ENCODE results near the gene KANSL1L.

Gene KANSL1L

DNA sequence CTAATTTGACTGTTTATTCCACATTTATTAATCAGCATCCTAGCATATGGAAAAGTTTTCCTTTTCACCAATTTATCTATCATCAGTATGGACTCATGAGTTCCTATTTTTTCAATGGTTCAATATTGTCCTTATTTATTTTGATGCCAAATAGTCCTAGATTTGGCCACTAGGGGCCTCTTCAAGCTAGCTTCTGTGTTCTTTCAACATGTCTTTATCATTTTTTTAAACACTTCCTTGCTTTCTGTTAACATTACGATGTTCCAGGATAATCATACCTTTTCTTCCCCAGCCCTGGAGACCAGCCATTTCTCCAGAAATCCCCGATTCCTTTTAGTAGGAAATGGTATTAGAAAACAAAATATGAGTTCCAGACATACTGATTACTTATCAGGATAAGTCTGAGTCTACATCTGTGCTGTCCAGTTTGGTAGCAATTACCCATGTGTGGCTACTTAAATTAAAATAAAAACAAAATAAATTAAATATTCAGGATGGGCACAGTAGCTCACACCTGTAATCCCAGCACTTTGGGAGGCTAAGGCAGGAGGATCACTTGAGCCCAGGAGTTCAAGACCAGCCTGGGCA lies 98.2 kb downstream of the KANSL1L start:
- Mint-ChIP-seq H3K4me3 (no peak overlapping the region), H3K27ac (no peak overlapping the region), H3K9me3 (no peaks in the 10 kb centered on the region), H3K4me1 (peaks cover 12% of the 10 kb centered on the region), H3K36me3 (ENCODE audit: low read depth) (no peaks in the 10 kb centered on the region), H3K27me3 (ENCODE audit: low read depth, poor library complexity) (no peaks in the 10 kb centered on the region)
- TF ChIP-seq, protein P1, sequence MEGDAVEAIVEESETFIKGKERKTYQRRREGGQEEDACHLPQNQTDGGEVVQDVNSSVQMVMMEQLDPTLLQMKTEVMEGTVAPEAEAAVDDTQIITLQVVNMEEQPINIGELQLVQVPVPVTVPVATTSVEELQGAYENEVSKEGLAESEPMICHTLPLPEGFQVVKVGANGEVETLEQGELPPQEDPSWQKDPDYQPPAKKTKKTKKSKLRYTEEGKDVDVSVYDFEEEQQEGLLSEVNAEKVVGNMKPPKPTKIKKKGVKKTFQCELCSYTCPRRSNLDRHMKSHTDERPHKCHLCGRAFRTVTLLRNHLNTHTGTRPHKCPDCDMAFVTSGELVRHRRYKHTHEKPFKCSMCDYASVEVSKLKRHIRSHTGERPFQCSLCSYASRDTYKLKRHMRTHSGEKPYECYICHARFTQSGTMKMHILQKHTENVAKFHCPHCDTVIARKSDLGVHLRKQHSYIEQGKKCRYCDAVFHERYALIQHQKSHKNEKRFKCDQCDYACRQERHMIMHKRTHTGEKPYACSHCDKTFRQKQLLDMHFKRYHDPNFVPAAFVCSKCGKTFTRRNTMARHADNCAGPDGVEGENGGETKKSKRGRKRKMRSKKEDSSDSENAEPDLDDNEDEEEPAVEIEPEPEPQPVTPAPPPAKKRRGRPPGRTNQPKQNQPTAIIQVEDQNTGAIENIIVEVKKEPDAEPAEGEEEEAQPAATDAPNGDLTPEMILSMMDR (IDR thresholded peaks at IDR 0.05), result peak; percentile 58
- no peak for DNase-seq

DNA sequence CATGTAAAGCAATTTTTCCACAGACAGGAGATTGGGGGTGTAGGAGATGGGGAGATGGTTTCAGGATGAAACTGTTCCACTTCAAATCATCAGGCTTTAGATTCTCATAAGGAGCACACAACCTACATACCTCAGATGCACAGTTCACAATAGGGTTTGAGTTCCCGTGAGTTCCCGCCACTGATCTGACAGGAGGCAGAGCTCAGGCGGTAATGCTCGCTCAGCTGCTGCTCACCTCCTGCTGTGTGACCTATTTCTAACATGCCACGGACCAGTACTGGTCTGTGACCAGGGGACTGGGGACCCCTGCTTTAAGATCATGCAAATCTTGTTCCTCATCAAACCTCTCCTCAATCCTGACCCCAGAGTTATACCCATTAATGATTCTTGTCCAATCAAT lies 98.7 kb downstream of the KANSL1L start:
- Mint-ChIP-seq H3K4me1 (peaks cover 12% of the 10 kb centered on the region), H3K4me3 (no peak overlapping the region), H3K27ac (no peak overlapping the region), H3K27me3 (ENCODE audit: low read depth, poor library complexity) (no peaks in the 10 kb centered on the region), H3K36me3 (ENCODE audit: low read depth) (no peaks in the 10 kb centered on the region), H3K9me3 (no peaks in the 10 kb centered on the region)
- TF ChIP-seq, protein P1 (IDR thresholded peaks at IDR 0.05), result no peak
- DNase-seq, result no peak

DNA sequence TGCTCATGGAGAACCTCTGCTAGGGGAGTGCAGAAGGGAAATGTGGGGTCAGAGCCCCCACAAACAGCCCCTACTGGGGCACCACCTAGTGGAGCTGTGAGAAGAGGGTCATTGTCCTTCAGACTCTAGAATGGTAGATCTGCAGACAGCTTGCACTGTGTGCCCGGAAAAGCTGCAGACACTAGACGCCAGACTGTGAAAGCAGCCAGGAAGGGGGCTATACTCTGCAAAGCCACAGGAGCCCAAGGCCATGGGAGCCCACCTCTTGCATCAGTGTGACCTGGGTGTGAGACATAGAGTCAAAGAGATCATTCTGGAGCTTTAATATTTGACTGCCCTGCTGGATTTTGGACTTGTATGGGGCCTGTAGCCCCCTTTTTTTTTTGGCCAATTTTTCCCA lies 107.9 kb downstream of the KANSL1L start:
- Mint-ChIP-seq H3K9me3 (peaks cover 7% of the 10 kb centered on the region), H3K4me1 (peaks cover under 1% of the 10 kb centered on the region), H3K27me3 (ENCODE audit: low read depth, poor library complexity) (no peaks in the 10 kb centered on the region), H3K4me3 (no peak overlapping the region), H3K27ac (no peak overlapping the region), H3K36me3 (ENCODE audit: low read depth) (peaks cover 38% of the 10 kb centered on the region)
- no peak for DNase-seq
- TF ChIP-seq, protein P1 (IDR thresholded peaks at IDR 0.05), result no peak

DNA sequence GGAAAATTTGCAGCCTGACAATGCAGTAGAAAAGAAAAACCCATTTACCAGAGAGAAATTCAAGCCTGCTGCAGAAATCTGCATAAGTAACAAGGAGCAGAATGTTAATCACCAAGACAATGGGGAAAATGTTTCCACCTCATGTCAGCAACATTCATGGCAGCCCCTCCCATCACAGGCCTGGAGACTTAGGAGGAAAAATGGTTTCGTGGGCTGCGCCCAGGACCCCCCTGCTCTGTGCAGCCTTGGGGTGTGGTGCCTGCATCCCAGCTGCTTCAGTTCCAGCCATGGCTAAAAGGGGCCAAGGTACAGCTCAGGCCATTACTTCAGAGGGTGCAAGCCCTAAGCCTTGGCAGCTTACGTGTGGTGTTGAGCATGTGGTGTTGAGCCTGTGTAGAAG lies 115.4 kb downstream of the KANSL1L start:
- no peaks in the 10 kb centered on the region for H3K4me1 Mint-ChIP-seq
- TF ChIP-seq, protein P1 (IDR thresholded peaks at IDR 0.05), result no peak
- no peak overlapping the region for H3K4me3 Mint-ChIP-seq
- H3K36me3 Mint-ChIP-seq (ENCODE audit: low read depth), result peaks cover 68% of the 10 kb centered on the region
- H3K27me3 Mint-ChIP-seq (ENCODE audit: low read depth, poor library complexity), result peaks cover 3% of the 10 kb centered on the region
- peaks cover 49% of the 10 kb centered on the region for H3K9me3 Mint-ChIP-seq
- no peak for DNase-seq
- H3K27ac Mint-ChIP-seq, result no peak overlapping the region

DNA sequence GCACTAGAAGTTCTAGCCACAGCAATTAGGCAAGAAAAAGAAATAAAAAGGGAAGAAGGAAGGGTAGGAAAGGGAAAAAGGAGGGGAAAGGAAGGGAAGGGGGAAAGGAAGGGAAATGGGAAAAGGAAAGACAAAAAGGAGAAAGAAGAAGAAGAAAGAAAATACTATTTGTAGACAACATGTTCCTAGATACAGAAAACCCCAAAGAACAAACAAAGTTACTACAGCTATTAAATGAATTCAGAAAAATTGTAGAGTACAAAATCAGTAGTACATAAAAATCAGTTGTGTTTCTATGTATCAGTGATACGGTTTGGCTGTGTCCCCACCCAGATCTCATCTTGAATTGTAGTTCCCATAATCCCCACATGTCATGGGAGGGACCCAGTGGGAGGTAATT lies 116.5 kb downstream of the KANSL1L start:
- H3K9me3 Mint-ChIP-seq, result peaks cover 49% of the 10 kb centered on the region
- TF ChIP-seq, protein P1 (IDR thresholded peaks at IDR 0.05), result no peak
- H3K36me3 Mint-ChIP-seq (ENCODE audit: low read depth), result peaks cover 68% of the 10 kb centered on the region
- DNase-seq, result no peak
- no peak overlapping the region for H3K4me3 Mint-ChIP-seq
- peaks cover 3% of the 10 kb centered on the region for H3K27me3 Mint-ChIP-seq (ENCODE audit: low read depth, poor library complexity)
- H3K27ac Mint-ChIP-seq, result peak overlapping the region; percentile 8
- H3K4me1 Mint-ChIP-seq, result no peaks in the 10 kb centered on the region

DNA sequence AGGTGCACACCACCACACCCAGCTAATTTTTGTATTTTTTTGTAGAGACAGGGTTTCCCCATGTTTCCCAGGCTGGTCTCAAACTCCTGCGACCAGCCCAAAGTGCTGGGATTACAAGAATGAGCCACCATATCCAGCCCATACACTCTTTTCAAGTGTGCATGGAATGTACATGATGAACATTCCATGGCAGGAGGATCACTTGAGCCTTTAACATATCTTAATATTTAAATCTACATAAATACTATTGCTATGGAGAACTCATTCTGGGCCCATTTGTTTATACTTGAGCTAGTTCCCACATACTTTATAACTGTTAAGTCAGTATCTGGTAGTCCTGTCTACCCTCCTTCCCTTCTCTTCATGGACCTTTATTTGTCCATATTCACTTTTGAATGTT lies 120.3 kb downstream of the KANSL1L start:
- Mint-ChIP-seq H3K4me1 (no peaks in the 10 kb centered on the region), H3K36me3 (ENCODE audit: low read depth) (peaks cover 68% of the 10 kb centered on the region), H3K27ac (no peak overlapping the region), H3K27me3 (ENCODE audit: low read depth, poor library complexity) (no peaks in the 10 kb centered on the region), H3K9me3 (peaks cover 31% of the 10 kb centered on the region), H3K4me3 (no peak overlapping the region)
- TF ChIP-seq, protein P1 (IDR thresholded peaks at IDR 0.05), result no peak
- no peak for DNase-seq

All from nephron progenitor cell (in vitro differentiated cells).